GM06990 (cell line): Measurements from ENCODE around the gene TPST2.

Source experiments
- DNase-seq: peaks from one replicate; pipeline ENCODE4 v3.0.0-alpha.2; 2011; ENCODE audit not compliant: insufficient read length; ENCODE audit errors: extremely low read depth
- H3K27me3 ChIP-seq: replicated peaks from 2 replicates; pipeline ENCODE4 v1.6.0; 2011; ENCODE audit warnings: low read length; ENCODE audit not compliant: control insufficient read depth, insufficient read depth
- H3K36me3 ChIP-seq: 2 replicates; pipeline ENCODE4 v1.5.1; 2011; ENCODE audit warnings: low read length; ENCODE audit not compliant: control insufficient read depth, insufficient read depth
- H3K4me3 ChIP-seq: replicated peaks from 2 replicates; pipeline ENCODE4 v1.5.1; 2011; ENCODE audit warnings: low read depth, mild to moderate bottlenecking, control low read depth, low read length
- CTCF ChIP-seq: IDR thresholded peaks from 2 replicates; pipeline ENCODE4 v1.5.1; 2011; ENCODE audit warnings: low read length, control low read depth, mild to moderate bottlenecking, inconsistent platforms; ENCODE audit not compliant: insufficient read depth, poor library complexity, severe bottlenecking

TPST2 gene

DNA sequence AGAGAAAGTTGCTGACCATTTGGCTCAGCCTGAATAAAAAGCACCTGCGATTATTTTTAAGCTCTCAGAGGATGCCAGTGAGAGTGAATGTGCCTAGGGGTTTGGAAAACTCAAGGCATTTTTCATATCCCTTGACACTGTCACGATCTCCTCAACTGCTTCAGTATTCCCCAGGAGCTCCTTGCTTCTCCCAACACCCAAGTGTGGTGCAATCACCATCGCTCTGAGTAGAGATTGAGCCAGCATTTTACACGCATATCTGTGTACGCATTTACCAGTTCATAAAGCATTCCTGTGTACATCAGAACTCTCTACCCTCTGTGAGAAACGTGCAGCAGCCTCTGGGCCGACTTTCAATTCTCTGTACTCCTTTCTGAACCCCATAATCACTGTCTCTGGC lies 104.9 kb downstream of the TPST2 start:
- no peak for DNase-seq
- Histone ChIP-seq H3K27me3 (no peaks in the 10 kb centered on the region), H3K4me3 (peak overlapping the region; percentile 93), H3K36me3 (peaks cover 13% of the 10 kb centered on the region)
- no peak for TF ChIP-seq CTCF

- Histone ChIP-seq H3K36me3 (peaks cover 9% of the 10 kb centered on the region), H3K27me3 (no peaks in the 10 kb centered on the region), H3K4me3 (peak overlapping the region; percentile 93)
- no peak for TF ChIP-seq CTCF
- no peak for DNase-seq
Measured at GRCh38 chr22:26484360-26484706, 105.6 kb downstream of the TPST2 start.

- no peak for TF ChIP-seq CTCF
- Histone ChIP-seq H3K4me3 (peak within 1 kb of the TSS; percentile 93), H3K36me3 (peaks cover 8% of the 10 kb centered on the region), H3K27me3 (no peaks in the 10 kb centered on the region)
- peak; percentile 93 for DNase-seq
Measured at GRCh38 chr22:26483439-26484359, 106.2 kb downstream of the TPST2 start, which contains the start of the genes HPS4 and SRRD. HPS4 (minus strand) TSS chr22:26483783; CDS start chr22:26481762, 2,021 bp downstream. SRRD (plus strand) TSS chr22:26483877; CDS start chr22:26483891, 14 bp downstream.

- TF ChIP-seq CTCF, result no peak
- Histone ChIP-seq H3K4me3 (peak overlapping the region; percentile 93), H3K36me3 (peaks cover 4% of the 10 kb centered on the region; the same call in 1 of the 2 replicates), H3K27me3 (no peaks in the 10 kb centered on the region)
- no peak for DNase-seq
Measured at GRCh38 chr22:26483043-26483438, 106.9 kb downstream of the TPST2 start.

DNA sequence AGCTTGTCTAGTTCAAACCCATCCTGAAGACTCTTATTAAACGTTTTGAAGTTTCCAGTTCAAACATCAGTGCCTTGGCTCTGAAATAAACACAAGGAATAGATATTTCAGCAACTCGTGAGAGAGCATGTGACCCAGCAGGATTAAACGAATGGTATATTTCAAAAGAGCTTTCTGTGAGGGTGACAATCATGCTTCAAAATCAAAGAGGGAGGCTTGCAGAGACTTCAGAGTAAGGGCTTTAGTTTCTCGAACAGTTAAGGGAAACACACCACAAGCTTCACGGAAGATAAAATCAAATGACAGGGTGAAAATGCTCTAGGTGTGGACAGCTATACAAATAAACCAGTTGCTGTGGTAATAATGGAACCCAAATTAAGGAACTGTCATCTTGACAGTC lies 107.8 kb downstream of the TPST2 start:
- Histone ChIP-seq H3K36me3 (no peaks in the 10 kb centered on the region), H3K27me3 (no peaks in the 10 kb centered on the region), H3K4me3 (no peak overlapping the region)
- no peak for TF ChIP-seq CTCF
- DNase-seq, result no peak
